HG02678 (cell line): ENCODE data around the gene ICAM5.

Experiments
- ATAC-seq: cut with Tn5 transposase; IDR thresholded peaks from one replicate; pipeline ENCODE4 v1.9.1; 2021; ENCODE audit warnings: mild to moderate bottlenecking, moderate library complexity; ENCODE audit not compliant: unreplicated experiment

The ICAM5 gene

GRCh38 chr19:10291554-10292205, 1.9 kb downstream of the ICAM5 start:
- no peak for ATAC-seq

GRCh38 chr19:10292206-10292788, 2.5 kb downstream of the ICAM5 start:
- ATAC-seq = peak; percentile 58

- ATAC-seq = no peak
Measured at GRCh38 chr19:10292789-10293636, 3.3 kb downstream of the ICAM5 start.

- no peak for ATAC-seq
Measured at GRCh38 chr19:10293637-10294367, 4.0 kb downstream of the ICAM5 start.

- ATAC-seq = no peak
Measured at GRCh38 chr19:10294368-10294697, 4.6 kb downstream of the ICAM5 start.

GRCh38 chr19:10295305-10295846, 5.6 kb downstream of the ICAM5 start:
- peak; percentile 47 for ATAC-seq

- no peak for ATAC-seq
Measured at GRCh38 chr19:10295847-10296591, 6.3 kb downstream of the ICAM5 start.

- no peak for ATAC-seq
Measured at GRCh38 chr19:10299545-10300458, 10.1 kb downstream of the ICAM5 start.

- no peak for ATAC-seq
Measured at GRCh38 chr19:10305139-10305806, 15.5 kb downstream of the ICAM5 start.

GRCh38 chr19:10306327-10306726, 16.6 kb downstream of the ICAM5 start:
- ATAC-seq = no peak

GRCh38 chr19:10309423-10309822, 19.7 kb downstream of the ICAM5 start, which contains the start of gene ZGLP1:
TSS of gene ZGLP1 (minus strand) at chr19:10309815.
- no peak for ATAC-seq

- peak; percentile 76 for ATAC-seq
Measured at GRCh38 chr19:10315335-10316214, 25.8 kb downstream of the ICAM5 start, which contains the start of gene FDX2. TSS of gene FDX2 (minus strand) at chr19:10316015. CDS start at chr19:10315996, 19 bp downstream.

- ATAC-seq = no peak
Measured at GRCh38 chr19:10316229-10317044, 26.7 kb downstream of the ICAM5 start.

- no peak for ATAC-seq
Measured at GRCh38 chr19:10317045-10317856, 27.5 kb downstream of the ICAM5 start.

GRCh38 chr19:10317857-10318462, 28.2 kb downstream of the ICAM5 start:
- ATAC-seq = no peak
